WERI-Rb-1 (cell line): ENCODE data around the gene RALB.

Source experiments
- DNase-seq: peaks from one replicate; pipeline ENCODE4 v3.0.0-alpha.2; 2020
- H3K27ac ChIP-seq: fragments of 250-450 bp; sonication (Bioruptor Pico); 2 replicates; pipeline ENCODE4 v1.5.1; 2020; ENCODE audit warnings: mild to moderate bottlenecking, moderate library complexity
- H3K27me3 ChIP-seq: fragments of 250-450 bp; sonication (Bioruptor Pico); 2 replicates; pipeline ENCODE4 v1.5.1; 2021; ENCODE audit warnings: mild to moderate bottlenecking, low read depth, moderate library complexity; ENCODE audit not compliant: insufficient read depth, severe bottlenecking
- H3K36me3 ChIP-seq: fragments of 250-450 bp; sonication (Bioruptor Pico); 2 replicates; pipeline ENCODE4 v1.5.1; 2020; ENCODE audit warnings: mild to moderate bottlenecking, moderate library complexity
- H3K4me3 ChIP-seq: 2 replicates; pipeline ENCODE4 v1.5.1; 2011; ENCODE audit warnings: low read depth, mild to moderate bottlenecking, control low read depth, low read length
- H3K9me3 ChIP-seq: fragments of 250-450 bp; sonication (Bioruptor Pico); 2 replicates; pipeline ENCODE4 v1.5.1; 2021; ENCODE audit warnings: mild to moderate bottlenecking, moderate library complexity; ENCODE audit not compliant: severe bottlenecking
- CTCF ChIP-seq: IDR thresholded peaks from 2 replicates; pipeline ENCODE4 v1.5.1; 2011; ENCODE audit warnings: low read depth, mild to moderate bottlenecking, control low read depth, inconsistent platforms, low read length

RALB gene

GRCh38 chr2:120293096-120294007, 40.7 kb downstream of the RALB start:
- DNase-seq = no peak
- H3K27ac ChIP-seq = no peak overlapping the region
- H3K9me3 ChIP-seq = no peaks in the 10 kb centered on the region
- TF ChIP-seq CTCF = no peak
- H3K27me3 ChIP-seq = no peaks in the 10 kb centered on the region
- H3K4me3 ChIP-seq = no peak overlapping the region
- peaks cover 6% of the 10 kb centered on the region for H3K36me3 ChIP-seq

- no peak overlapping the region for H3K27ac ChIP-seq
- no peaks in the 10 kb centered on the region for H3K27me3 ChIP-seq
- H3K9me3 ChIP-seq = no peaks in the 10 kb centered on the region
- H3K36me3 ChIP-seq = peaks cover 6% of the 10 kb centered on the region
- TF ChIP-seq CTCF = no peak
- no peak overlapping the region for H3K4me3 ChIP-seq
- DNase-seq = no peak
Measured at GRCh38 chr2:120294008-120294340, 41.3 kb downstream of the RALB start.

GRCh38 chr2:120298173-120298835, 45.7 kb downstream of the RALB start:
- H3K27me3 ChIP-seq = no peaks in the 10 kb centered on the region
- no peaks in the 10 kb centered on the region; the same call in 1 of the 2 replicates for H3K36me3 ChIP-seq
- H3K4me3 ChIP-seq = no peak overlapping the region
- H3K9me3 ChIP-seq = no peaks in the 10 kb centered on the region
- H3K27ac ChIP-seq = no peak overlapping the region
- no peak for DNase-seq
- no peak for TF ChIP-seq CTCF

GRCh38 chr2:120299004-120299403, 46.4 kb downstream of the RALB start:
- no peaks in the 10 kb centered on the region for H3K9me3 ChIP-seq
- no peak for TF ChIP-seq CTCF
- no peak for DNase-seq
- H3K4me3 ChIP-seq = no peak overlapping the region
- H3K27ac ChIP-seq = no peak overlapping the region
- no peaks in the 10 kb centered on the region for H3K27me3 ChIP-seq
- no peaks in the 10 kb centered on the region for H3K36me3 ChIP-seq

GRCh38 chr2:120299561-120299960, 46.9 kb downstream of the RALB start:
- TF ChIP-seq CTCF = no peak
- Histone ChIP-seq H3K4me3 (no peak overlapping the region), H3K27me3 (no peaks in the 10 kb centered on the region), H3K36me3 (no peaks in the 10 kb centered on the region), H3K9me3 (no peaks in the 10 kb centered on the region), H3K27ac (no peak overlapping the region)
- no peak for DNase-seq
